HG02571 (cell line): ENCODE data around the gene NSUN3.
A peak's percentile ranks its signal among the peaks of the same experiment; 100 is the strongest.

ENCODE experiments used
- ATAC-seq: cut with Tn5 transposase; IDR thresholded peaks from one replicate; pipeline ENCODE4 v1.9.1; 2021; ENCODE audit warnings: mild to moderate bottlenecking, moderate library complexity; ENCODE audit not compliant: unreplicated experiment

NSUN3 gene

DNA sequence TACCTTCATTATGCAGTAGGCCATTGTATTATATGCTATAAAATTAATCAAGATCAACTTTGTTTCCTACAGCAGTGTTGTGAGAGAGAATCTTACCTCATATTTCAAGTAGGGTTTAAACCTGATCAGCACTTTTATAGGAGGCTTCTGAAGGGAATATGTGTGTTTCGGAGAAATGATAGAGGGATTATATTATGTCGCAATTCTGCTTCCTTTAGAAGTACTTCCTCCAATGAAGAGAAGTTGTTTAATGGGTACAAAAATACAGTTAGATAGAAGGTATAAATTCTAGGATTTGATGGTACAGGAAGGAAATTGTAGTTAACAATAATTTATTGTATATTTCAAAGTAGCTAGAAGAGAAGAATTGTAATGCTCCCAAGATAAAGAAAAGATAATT, 54.9 kb downstream of the NSUN3 start:
- ATAC-seq: no peak

DNA sequence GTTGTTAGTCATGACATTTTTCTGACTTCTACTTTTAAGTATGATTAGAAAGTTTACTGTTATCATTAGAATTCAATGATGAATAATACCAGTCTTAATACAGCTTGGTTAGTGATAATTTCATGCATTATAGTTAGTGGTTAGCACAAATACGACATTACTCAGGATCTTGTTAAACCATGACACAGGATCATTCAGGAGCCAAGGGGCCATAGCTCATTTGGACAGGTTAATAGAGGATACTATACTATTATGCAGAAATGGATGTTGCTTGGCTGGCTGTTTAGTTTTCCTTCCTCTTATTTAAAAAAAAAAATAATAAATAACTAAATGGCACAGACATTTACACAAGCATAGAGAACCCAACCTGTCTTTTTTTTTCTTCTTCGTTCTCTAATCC, 55.5 kb downstream of the NSUN3 start:
- ATAC-seq: no peak

DNA sequence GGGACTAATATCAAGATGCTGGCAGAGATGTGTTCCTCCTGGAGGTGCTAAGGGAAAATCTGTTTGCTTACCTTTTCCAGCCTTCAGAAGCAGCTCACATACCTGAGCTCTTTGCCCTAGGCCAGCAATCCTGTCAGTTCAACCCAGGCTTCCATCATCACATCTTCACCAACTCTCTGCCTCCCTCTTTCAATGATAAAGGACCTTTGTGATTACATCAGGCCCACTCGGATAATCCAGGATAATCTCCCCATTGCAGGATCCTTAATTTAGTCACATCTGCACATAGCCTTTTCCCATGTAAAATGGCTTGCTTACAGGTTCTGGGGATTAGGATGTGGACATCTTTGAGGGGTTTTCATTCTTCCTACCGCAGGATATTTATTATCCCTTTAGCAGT, 58.3 kb downstream of the NSUN3 start:
- no peak for ATAC-seq

DNA sequence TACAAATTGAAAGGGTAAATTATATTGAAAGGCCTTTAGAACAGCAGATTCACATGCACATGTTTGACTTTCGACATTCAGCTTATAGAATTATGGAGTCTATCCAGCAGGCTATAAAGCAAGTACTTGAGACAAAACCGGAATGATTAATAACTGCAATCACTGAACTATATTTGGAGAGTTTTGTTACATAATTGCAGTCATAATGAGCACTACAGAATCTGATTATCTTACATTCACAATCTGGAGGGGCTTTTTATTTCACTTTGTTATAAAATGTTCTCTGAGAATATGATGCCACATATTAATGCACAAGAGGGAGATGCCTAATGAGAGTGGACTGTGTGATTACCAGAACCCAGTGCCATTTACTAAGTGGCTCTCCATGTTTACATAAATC, 64.3 kb downstream of the NSUN3 start:
- no peak for ATAC-seq

DNA sequence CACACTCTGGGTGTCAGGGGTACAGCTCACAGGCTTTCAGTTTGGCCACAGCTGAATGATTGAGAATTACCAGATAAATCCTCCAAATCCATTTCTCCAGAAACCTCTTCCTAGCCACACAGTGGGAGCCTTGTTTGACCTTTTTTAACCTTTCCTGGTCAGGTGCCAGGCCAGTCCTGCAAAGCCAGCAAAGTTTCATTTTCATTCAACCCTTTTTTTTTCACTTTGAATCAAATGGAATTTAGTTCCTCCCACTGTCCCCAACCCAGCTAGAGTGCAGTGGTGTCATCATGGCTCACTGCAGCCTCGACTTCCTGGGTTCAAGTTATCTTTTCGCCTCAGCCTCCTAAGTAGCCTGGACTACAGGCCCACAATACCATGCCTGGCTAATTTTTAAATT, 67.8 kb downstream of the NSUN3 start:
- ATAC-seq: no peak

DNA sequence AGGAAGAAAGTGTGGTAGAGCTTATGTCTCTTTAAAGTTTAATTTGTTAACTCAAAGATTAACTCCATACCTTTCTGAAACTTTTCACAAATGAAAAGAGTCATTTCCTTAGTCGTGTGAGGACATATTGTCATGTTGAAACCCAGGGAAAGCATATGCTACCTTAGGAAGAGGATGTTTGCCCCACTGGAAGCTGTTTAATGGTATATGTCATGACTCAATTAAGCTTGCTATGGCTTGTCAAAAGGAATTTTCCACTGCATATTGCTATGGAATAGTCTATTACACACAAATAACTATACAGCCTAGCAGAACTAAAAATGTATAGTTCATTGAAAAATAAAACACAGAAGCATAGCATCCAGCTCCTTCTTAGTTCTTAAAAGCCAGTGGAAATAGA, 69.9 kb downstream of the NSUN3 start:
- ATAC-seq: no peak

DNA sequence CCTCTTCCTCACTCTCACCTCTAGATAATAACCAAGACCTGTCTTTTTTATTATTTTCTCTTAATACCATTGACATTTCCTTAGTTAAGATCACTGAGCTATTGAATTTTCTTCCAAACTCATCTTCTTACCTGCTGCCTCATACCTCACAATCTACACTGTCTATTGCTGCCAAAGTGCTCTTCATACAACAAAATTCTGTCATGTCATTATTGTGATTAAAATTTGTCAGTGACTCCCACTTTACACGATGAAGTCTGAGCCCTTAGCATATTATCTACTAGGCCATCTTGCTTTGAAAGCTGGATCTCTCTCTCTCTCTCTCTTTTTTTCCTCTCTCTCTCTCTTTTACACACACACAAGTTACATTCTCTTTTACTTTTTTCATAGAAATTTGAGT, 73.3 kb downstream of the NSUN3 start:
- no peak for ATAC-seq

DNA sequence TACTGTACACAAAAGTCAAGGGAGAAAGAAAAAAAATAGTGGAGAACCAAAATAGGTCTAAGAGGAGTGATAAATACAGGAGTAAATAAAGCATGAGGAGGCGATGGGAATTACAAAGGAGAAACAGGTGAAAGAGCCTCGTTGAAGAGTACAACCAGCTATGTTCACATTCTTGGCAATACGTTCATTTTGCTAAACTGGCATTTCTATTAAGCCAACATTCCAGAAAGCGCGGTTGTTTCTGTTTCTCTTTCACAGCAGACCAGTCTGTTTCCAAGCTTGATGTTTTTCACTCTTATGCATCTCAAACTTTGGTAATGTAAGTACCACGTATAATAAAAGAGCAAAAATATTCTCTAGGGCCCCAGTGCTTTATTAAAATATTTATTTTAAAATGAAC, 74.5 kb downstream of the NSUN3 start:
- ATAC-seq: no peak

DNA sequence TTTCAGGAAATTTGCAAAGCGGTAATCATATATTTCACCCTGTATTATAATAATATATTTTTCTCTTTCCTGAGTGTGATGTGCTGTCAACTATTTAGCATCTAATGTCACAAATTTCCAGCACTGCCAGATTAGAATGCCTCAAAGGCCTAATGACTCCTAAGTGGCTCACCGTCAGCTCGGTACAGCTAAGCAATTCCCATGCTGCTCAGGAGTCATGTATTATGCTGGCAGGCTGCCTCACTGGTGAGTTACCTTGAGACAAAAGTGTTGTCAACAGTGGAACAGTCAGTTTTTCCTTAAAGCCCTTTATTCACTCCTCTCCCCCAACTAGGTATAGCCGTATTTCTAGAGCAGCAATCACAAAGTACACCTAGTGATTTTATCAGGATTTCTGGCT, 83.6 kb downstream of the NSUN3 start:
- ATAC-seq: no peak

DNA sequence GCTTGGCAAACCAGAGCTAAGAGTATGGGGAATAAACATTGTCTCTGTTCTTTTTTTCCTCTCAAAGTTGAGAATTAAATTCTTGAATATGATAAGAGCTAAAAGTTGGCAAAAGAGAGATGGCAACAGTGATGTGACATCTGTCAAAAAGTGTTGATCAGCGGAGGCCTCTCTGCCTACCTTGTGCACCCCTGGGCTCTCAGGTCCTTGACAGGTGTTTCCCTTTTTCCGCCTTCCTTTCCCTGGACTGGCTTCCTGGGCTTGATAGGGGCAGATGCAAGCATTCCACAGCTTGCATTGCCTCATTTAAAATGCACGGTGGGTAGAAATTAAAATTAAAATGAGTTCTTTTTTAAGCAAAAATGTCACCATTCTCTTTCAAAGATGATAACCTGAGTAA, 84.2 kb downstream of the NSUN3 start:
- no peak for ATAC-seq

DNA sequence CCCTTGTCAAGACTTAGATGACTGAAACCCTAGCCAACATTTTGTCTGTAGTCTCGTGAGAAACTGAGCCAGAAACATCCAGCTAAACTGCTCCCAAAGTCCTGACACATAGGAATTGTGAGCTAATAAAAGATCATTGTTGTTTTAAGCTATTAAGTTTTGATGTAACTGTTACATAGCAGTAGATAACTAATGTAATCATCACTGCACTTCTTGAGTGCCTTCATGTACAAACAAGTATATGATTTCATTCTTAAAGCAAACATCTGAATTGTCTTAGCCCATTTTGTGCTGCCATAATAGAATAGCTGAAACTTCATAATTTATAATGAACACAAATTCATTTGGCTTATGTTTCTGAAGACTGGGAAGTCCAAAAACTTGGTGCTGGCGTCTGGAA, 87.3 kb downstream of the NSUN3 start:
- ATAC-seq: no peak

DNA sequence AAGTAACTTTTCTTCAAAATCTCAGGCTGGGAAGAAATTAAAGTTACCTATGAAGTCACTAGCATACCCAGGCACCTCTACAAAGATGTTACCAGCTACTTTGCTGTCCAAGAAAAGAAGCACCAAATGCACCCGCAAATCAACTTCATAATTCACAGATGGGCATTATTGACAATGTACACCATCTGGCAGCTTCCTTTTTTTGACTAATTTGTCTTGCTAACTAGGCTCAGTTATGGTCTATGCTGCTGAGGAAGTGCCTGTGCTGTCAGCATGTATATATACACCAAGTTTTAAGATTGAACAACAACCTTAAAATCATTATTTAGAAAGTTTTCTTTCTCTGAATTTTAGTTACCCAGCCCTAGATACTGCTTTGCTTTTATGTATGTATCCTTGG, 93.8 kb downstream of the NSUN3 start:
- ATAC-seq: no peak

DNA sequence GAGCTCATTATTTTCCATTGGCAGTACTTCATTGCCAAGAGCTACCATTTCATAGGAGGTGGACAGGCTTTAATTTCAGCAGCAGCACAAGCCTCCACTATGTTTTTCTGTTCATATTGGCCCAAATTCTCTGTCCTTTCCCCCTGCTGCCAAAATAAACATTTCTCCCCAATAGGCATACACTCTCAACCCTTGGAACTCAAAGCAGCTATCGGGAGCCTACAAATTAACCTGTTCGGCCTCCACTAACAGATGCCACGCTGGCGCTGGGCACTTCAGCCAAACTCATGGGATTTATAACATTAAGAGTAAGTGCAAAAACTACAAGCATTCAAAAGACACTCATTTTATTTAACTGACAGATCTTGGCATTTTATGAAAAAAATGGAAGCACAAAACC, 95.7 kb downstream of the NSUN3 start:
- ATAC-seq: no peak

DNA sequence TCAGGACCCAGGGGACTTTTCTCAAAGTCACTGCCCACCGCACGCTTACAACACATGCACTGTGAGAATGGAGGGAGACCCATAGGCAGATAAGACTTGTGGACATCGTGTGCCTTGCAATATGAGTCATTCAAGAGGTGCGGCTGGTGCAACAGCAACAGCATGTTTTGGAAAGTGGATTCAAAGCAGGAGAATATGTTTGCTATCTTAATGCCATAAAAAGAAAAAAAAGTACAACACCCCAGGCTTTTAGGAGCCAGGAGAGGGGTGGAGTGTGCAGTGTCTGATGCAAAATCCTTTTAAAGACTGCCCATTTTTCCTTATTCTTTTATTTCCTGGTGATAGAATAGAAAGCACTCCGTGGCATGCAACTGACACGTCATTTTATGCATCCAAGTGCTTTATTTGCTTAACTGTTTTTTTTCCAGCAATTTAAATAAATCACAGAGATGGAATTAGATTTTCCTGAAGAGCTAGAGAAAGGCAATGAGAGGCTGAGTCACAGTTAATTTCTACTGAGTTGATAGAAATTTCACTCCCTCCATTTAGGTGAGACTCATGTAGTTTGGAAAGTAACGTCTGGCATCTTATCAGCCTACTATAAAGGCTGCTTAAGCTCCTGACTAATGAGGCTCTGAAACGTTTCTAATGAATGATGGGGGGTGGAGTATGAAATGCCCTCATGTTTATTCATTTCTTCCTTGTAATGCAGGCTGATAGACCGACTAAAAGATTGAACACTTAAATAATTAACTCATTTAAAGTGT, 96.4 kb downstream of the NSUN3 start:
- no peak for ATAC-seq

DNA sequence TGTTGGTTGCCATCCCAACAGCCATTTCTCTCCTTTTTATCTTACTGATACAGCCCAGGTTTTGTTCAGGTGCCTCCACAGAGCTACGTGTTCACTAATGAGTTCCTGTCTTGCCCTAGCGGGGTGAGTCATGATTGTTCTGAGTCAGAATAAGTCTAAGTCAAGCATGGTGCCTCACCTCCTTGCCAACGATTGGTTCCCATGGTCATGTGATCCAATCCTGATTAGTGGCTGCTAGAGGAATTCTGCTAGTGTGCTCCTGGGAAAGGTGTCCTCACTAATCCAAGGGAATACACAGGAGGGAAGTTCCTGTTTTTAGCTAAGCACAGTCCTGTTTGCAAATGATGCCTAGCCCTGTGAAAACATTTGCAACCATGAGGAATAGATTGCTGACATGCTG, 99.8 kb downstream of the NSUN3 start:
- ATAC-seq: peak; percentile 63

DNA sequence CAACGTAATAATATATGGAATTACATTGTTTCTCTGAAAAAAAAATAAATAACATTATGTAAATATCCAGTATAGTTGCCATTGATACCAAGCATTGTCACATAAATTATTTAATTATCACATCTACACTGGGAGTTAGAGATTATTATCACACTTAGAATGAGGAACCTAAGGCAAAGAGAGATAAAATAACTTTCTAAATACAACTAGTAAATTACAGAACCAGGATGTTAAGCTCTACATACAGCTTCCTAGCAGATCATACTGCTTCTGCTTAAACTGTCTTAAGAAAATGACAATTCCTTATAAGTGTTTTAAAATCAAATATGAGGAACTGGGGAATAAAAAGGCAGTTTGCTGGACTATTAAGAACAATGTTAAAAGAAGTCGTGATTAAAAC, 104.5 kb downstream of the NSUN3 start:
- ATAC-seq: no peak

DNA sequence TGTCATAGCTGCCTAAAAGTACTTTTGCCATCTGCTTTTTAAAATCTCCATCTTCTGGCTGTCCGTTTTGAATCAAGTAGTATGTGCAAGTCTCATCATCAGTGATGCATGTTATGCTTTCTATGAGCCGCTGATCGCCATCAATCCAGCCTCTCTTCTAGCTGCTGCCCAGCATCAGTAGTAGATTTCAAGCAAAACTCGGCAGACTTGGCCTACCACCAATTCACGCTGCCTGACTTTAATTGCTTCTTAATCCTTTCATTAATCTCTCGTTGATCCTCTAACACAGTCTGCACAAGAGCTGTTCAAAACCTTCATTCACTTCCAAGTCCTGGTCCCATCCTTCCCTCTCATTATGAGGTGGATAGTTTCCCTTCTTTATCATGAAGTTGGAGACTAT, 104.9 kb downstream of the NSUN3 start:
- no peak for ATAC-seq

DNA sequence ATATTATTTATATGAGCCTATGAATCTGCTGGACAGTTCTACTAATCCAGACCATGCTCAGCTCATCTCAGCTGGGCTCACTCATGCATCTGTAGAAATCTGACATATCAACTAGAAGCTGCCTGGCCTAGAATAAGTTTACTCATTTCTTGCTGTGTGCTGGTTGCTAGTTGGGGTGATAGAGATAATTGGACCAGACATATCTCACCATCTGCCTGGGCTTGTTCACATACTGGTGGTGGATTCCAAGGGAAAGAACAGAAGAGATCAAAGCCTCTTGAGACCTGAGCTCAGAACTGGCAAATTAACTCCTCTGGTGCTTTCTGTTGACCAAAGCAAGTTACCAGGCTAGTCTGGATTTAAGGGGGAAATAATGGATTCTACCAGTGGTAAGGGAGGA, 109.1 kb downstream of the NSUN3 start:
- no peak for ATAC-seq

DNA sequence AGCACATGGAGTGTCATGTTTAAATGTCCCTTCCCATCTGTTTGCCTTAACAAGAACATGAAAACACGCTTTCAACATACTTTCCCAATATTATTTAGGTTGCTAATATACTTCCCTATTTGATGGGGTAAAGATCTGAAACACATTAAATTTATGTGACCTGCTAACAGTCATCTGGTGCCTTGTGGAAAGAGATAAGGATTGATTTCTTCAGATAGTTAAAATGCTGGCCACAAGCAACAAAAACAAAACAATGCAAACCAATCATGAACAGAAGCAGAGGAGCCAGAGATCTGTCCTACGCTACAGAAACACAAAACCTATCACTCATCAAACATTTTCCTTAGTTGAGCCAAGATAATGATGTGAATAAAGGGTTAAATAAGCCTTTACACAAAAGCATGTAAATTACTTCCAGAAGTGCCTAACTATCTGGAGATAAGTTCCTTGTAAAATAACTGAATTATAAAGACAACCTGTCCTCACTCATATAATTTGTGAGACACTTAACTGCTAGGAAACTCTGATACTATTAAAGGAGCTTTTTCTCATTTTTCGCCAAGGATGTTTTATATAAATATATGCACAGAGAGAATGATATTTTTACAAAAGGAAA, 109.9 kb downstream of the NSUN3 start:
- no peak for ATAC-seq

DNA sequence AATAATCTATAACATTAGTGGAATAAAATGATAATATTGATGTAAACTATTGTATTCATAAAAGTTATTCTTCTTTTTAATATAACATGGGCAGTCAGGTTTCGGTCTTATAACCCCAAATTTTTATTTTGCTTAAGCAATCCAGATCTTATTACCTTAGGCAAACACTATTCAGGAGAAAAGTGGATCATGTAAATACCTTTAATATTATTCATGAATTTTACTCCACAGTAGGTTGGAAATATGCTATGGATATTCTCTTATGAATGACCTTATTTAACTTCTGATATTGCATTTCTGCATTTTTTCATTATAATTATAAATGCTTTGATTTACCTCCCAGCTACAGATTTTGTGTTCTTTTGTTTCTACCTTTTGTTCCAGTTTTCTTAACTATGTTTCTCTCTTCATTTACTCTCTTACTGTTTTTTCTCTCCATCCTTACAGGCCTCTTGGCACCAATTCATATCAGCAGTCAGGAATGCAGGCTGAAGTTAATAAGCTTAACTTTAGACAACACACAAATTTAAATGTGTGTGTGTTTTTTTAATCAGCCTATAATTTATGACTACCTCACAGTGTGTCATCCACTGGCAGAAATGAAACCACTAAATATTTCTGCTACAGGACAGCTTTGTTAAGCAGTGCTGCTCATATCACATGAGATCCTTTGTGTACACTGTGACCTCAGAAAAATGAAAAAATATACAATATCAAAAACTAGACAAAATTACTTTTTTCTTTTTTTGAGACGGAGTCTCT, 111.0 kb downstream of the NSUN3 start:
- ATAC-seq: no peak

DNA sequence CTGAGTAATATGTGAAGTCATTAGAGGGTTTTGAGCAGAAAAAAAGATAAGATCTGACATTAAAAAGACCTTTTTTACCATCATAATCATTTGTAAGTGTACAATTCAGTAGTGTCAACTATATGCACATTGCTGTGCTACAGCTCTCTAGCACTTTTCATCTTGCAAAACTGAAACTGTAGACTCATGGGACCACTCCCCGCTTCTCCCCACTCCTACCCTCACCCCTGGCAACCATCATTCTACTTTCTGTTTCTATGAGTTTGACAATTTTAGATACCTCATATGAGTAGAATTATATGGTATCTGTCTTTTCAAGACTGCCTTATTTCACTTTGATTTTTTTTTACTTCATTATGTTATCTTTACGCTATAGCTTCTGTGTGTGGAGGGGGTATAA, 112.8 kb downstream of the NSUN3 start:
- ATAC-seq: no peak
